GM12878 (cell line): Measurements from ENCODE around the gene SRRM2. TPM values are rescaled to one million over a fixed set of nuclear protein-coding genes. Genes with fewer than 3 reads are reported as not detected.

Experiments
- ATAC-seq: fragments of 200-7000 bp; cut with Tn5 transposase; 3 replicates; pipeline ENCODE4 v1.9.1; 2020; ENCODE audit warnings: mild to moderate bottlenecking, moderate library complexity
- BruUV-seq: library from RNA; stranded (reverse); fragments of 400-500 nt; replicated peaks from 2 replicates; lab custom pipeline; 2021; lab: Mats Ljungman, UMichigan
- CTCF ChIA-PET: fragments of 300-600 bp; sonication (Branson Sonifier 250); formaldehyde crosslinking; extraction: SDS; loops from one replicate; lab custom pipeline; 2021; ENCODE audit warnings: inconsistent platforms; lab: Yijun Ruan, JAX
- POLR2A ChIA-PET: fragments of 350-600 bp; formaldehyde crosslinking; extraction: SDS; loops from one replicate; lab custom pipeline; 2021; ENCODE audit warnings: inconsistent platforms; lab: Charles Lee
- RAD21 ChIA-PET: fragments of 300-600 bp; sonication (Branson Sonifier 250); formaldehyde crosslinking; loops from one replicate; lab custom pipeline; 2023; ENCODE audit warnings: antibody characterized with exemption; ENCODE audit not compliant: unreplicated experiment; lab: Charles Lee
- SMC1A ChIA-PET: fragments of 300-600 bp; sonication (Branson Sonifier 250); formaldehyde crosslinking; loops from one replicate; lab custom pipeline; 2023; ENCODE audit not compliant: unreplicated experiment, uncharacterized antibody; lab: Charles Lee
- DNase-seq: peaks from one replicate; pipeline ENCODE4 v3.0.0-alpha.2; 2011; ENCODE audit warnings: low read depth, low spot score
- FAIRE-seq: peaks from 3 replicates; lab custom pipeline; 2011; peaks lifted over from hg19 to GRCh38; lab: Jason Lieb, UNC
- H2AFZ ChIP-seq: 2 replicates; pipeline ENCODE4 v1.6.0; 2011; ENCODE audit warnings: low read depth, low read length, control low read depth; ENCODE audit not compliant: control insufficient read depth
- H3K27ac ChIP-seq: 2 replicates; pipeline ENCODE4 v1.5.1; 2011; ENCODE audit warnings: control low read depth; ENCODE audit not compliant: control insufficient read depth, insufficient read depth
- H3K27me3 ChIP-seq, 2 experiments: replicated peaks in 1 of 2; 2 replicates each; pipeline versions ENCODE4 v1.6.0 to v1.6.1; 2011; ENCODE audit warnings: low read length in 1 of 2; ENCODE audit not compliant: control insufficient read depth in 2 of 2, insufficient read depth in 2 of 2
- H3K36me3 ChIP-seq, 2 experiments: 2 replicates each; pipeline ENCODE4 v1.5.1; 2011; ENCODE audit warnings: low read length in 1 of 2; ENCODE audit not compliant: control insufficient read depth in 2 of 2, insufficient read depth in 2 of 2
- H3K4me1 ChIP-seq: 2 replicates; pipeline ENCODE4 v1.6.1; 2011; ENCODE audit warnings: mild to moderate bottlenecking, low read length, moderate library complexity, mixed read lengths; ENCODE audit not compliant: control insufficient read depth, insufficient read depth
- H3K4me2 ChIP-seq: 2 replicates; pipeline ENCODE4 v1.6.0; 2011; ENCODE audit warnings: control low read depth; ENCODE audit not compliant: control insufficient read depth, insufficient read depth
- H3K4me3 ChIP-seq: fragments of 200-600 bp; sonication (generic); 2 replicates; pipeline ENCODE4 v1.5.1; 2016
- H3K79me2 ChIP-seq: 2 replicates; pipeline ENCODE4 v1.6.0; 2011; ENCODE audit warnings: low read length; ENCODE audit not compliant: control insufficient read depth, insufficient read depth
- H3K9ac ChIP-seq: 2 replicates; pipeline ENCODE4 v1.8.0; 2011; ENCODE audit warnings: low read length, control low read depth, mixed read lengths; ENCODE audit not compliant: control insufficient read depth, insufficient read depth
- H3K9me3 ChIP-seq: replicated peaks from 3 replicates; pipeline ENCODE4 v1.5.1; 2011; ENCODE audit warnings: mild to moderate bottlenecking, low read length; ENCODE audit not compliant: control insufficient read depth, insufficient read depth
- H4K20me1 ChIP-seq: 2 replicates; pipeline ENCODE4 v1.6.0; 2011; ENCODE audit not compliant: control insufficient read depth, insufficient read depth
- GATAD2B ChIP-seq: fragments of 450-650 bp; conservative IDR thresholded peaks from 2 replicates; pipeline ENCODE4 v1.6.1; 2017; ENCODE audit warnings: low read depth, mild to moderate bottlenecking, moderate library complexity
- IRF4 ChIP-seq: IDR thresholded peaks from 2 replicates; pipeline ENCODE4 v1.6.1; 2011; ENCODE audit warnings: low read depth, low read length
- NR2F1 ChIP-seq: fragments of 450-650 bp; conservative IDR thresholded peaks from 2 replicates; pipeline ENCODE4 v1.6.1; 2017; ENCODE audit warnings: mild to moderate bottlenecking
- ZBED1 ChIP-seq: IDR thresholded peaks from 2 replicates; pipeline ENCODE4 v1.6.1; 2016; ENCODE audit warnings: borderline replicate concordance
- WGBS: methylation state at CpG from one replicate; pipeline ENCODE4 v1.1.6; 2016; ENCODE audit warnings: low lambda C conversion rate; ENCODE audit not compliant: insufficient replicate concordance, insufficient coverage; ENCODE audit errors: missing lambda C conversion rate; 5-methylcytosine and 5-hydroxymethylcytosine counted together
- in situ Hi-C: fragments of 300-500 bp; cut with MboI; formaldehyde crosslinking; loops from 9 replicates; pipeline ENCODE4 v1.14.3; 2018; ENCODE audit warnings: mixed read lengths
- intact Hi-C: fragments of 100-400 bp; cut with micrococcal nuclease; formaldehyde crosslinking; loops from one replicate; pipeline ENCODE4 v1.14.2; 2022; ENCODE audit not compliant: unreplicated experiment
- polyA plus RNA-seq, 11 experiments: library from polyadenylated mRNA; depleted of rRNA in 4 of 11; unstranded in 6 of 11; stranded (reverse) in 5 of 11; fragments of >200 nt; fragmentation: Nextera tagmentation in 4 of 11; fragmentation: Illumina TruSeq in 1 of 11; extraction: Ambion mirVana in 4 of 11; extraction: Trizol in 1 of 11; gene quantifications; 1 replicate in 1 of 11; 2 replicates in 10 of 11; pipeline versions ENCODE4 v1.2.1 to v1.2.3, GENCODE V29; 2011 to 2016; ENCODE audit warnings: inconsistent platforms in 2 of 11, missing spikeins in 2 of 11, low read depth in 1 of 11
- total RNA-seq, 4 experiments: library from RNA; depleted of rRNA in 3 of 4; stranded (reverse); fragments of >200 nt in 3 of 4; fragmentation: Illumina TruSeq in 1 of 4; extraction: Trizol in 1 of 4; gene quantifications; 2 replicates each; pipeline versions ENCODE4 v1.2.1 to v1.2.3, GENCODE V29; 2013 to 2021
- TF ChIP-seq, protein P1 (sequence below): IDR thresholded peaks from 2 replicates; pipeline ENCODE4 v1.6.1; 2012; ENCODE audit warnings: improper control_type of control experiment, low read depth, low read length; ENCODE audit not compliant: insufficient replicate concordance
- TF ChIP-seq, protein P2 (sequence below): fragments of 450-650 bp; IDR thresholded peaks from 2 replicates; pipeline ENCODE4 v1.6.1; 2018; ENCODE audit warnings: mild to moderate bottlenecking, low read depth, moderate library complexity; ENCODE audit not compliant: partially characterized antibody
- TF ChIP-seq, protein P3 (sequence below): IDR thresholded peaks from 2 replicates; pipeline ENCODE4 v1.6.1; 2011; ENCODE audit warnings: borderline replicate concordance, low read depth, mild to moderate bottlenecking, moderate library complexity, mixed read lengths, low read length; ENCODE audit not compliant: insufficient read depth; ENCODE audit errors: extremely low read length
- TF ChIP-seq, protein P4 (sequence below): fragments of 150-350 bp; IDR thresholded peaks from 2 replicates; pipeline ENCODE4 v1.6.1; 2016; ENCODE audit warnings: low read depth, low read length
- TF ChIP-seq, protein P5 (sequence below): IDR thresholded peaks from 2 replicates; pipeline ENCODE4 v1.6.1; 2011; ENCODE audit warnings: borderline replicate concordance, low read depth, mild to moderate bottlenecking, moderate library complexity, low read length; ENCODE audit not compliant: insufficient read depth, poor library complexity, severe bottlenecking

The SRRM2 gene
- total and polyA plus RNA-seq, 10 of the 15 experiments (the other 5 are each of a cell fraction or from before 2014, with no cell fraction given) = 30.1 to 502 (median 196) TPM

DNA sequence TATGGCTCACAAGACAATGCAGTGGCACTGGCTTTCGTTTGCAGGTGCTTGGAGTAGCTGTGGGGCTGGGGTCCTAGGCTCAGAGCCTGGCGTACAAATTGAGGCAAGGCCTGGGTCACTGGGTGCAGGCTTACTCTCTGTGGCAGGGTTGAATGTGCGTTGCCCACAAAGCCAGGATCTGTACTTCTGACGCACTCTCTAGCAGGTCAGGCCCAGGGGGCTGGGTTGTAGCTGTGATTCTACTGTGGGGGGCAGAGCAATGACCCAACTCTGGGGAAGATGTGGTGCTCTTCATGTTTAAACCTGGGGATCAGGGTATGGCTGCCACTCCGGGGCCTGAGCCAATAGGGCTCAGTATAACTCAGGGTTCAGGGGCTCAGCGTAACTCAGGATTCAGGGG, 58.2 kb downstream of the SRRM2 start:
- in situ Hi-C loops = no loop called here
- DNase-seq = no peak
- no peak for FAIRE-seq
- ChIA-PET SMC1A (no interaction called here), RAD21 (interaction anchor here (0.8 to 1.2 kb wide), 2 partner anchors 13 to 72 kb away, joined by 3 read pairs; partner anchors contain the start of genes FLYWCH2 and PRSS41), POLR2A (no interaction called here), CTCF (interaction anchor here (0.6 kb wide), 1 partner anchor 13 kb away, joined by 3 read pairs; no protein-coding TSS in a partner anchor)
- H3K27me3 ChIP-seq = peaks cover 0 to 5% of the 10 kb centered on the region in 2 experiments; a peak in 2 of 4 replicates
- no peak overlapping the region for H2AFZ ChIP-seq
- H3K9ac ChIP-seq = no peak overlapping the region
- H3K4me1 ChIP-seq = no peaks in the 10 kb centered on the region
- no peaks in the 10 kb centered on the region for H3K36me3 ChIP-seq
- no peaks in the 10 kb centered on the region for H4K20me1 ChIP-seq
- ATAC-seq = no peak
- whole genome bisulfite sequencing = 38% methylated on average over 6 of the region's 6 CpGs
- no peak overlapping the region for H3K27ac ChIP-seq
- H3K9me3 ChIP-seq = no peaks in the 10 kb centered on the region
- H3K4me2 ChIP-seq = no peak overlapping the region
- no peaks in the 10 kb centered on the region for H3K79me2 ChIP-seq
- no peak overlapping the region for H3K4me3 ChIP-seq
- no TSS peak for BruUV-seq
- intact Hi-C loops = no loop called here
- TF ChIP-seq, protein P1, sequence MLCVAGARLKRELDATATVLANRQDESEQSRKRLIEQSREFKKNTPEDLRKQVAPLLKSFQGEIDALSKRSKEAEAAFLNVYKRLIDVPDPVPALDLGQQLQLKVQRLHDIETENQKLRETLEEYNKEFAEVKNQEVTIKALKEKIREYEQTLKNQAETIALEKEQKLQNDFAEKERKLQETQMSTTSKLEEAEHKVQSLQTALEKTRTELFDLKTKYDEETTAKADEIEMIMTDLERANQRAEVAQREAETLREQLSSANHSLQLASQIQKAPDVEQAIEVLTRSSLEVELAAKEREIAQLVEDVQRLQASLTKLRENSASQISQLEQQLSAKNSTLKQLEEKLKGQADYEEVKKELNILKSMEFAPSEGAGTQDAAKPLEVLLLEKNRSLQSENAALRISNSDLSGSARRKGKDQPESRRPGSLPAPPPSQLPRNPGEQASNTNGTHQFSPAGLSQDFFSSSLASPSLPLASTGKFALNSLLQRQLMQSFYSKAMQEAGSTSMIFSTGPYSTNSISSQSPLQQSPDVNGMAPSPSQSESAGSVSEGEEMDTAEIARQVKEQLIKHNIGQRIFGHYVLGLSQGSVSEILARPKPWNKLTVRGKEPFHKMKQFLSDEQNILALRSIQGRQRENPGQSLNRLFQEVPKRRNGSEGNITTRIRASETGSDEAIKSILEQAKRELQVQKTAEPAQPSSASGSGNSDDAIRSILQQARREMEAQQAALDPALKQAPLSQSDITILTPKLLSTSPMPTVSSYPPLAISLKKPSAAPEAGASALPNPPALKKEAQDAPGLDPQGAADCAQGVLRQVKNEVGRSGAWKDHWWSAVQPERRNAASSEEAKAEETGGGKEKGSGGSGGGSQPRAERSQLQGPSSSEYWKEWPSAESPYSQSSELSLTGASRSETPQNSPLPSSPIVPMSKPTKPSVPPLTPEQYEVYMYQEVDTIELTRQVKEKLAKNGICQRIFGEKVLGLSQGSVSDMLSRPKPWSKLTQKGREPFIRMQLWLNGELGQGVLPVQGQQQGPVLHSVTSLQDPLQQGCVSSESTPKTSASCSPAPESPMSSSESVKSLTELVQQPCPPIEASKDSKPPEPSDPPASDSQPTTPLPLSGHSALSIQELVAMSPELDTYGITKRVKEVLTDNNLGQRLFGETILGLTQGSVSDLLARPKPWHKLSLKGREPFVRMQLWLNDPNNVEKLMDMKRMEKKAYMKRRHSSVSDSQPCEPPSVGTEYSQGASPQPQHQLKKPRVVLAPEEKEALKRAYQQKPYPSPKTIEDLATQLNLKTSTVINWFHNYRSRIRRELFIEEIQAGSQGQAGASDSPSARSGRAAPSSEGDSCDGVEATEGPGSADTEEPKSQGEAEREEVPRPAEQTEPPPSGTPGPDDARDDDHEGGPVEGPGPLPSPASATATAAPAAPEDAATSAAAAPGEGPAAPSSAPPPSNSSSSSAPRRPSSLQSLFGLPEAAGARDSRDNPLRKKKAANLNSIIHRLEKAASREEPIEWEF = no peak
- TF ChIP-seq ZBED1 (no peak), IRF4 (no peak), GATAD2B (no peak), NR2F1 (no peak)
- TF ChIP-seq, protein P2, sequence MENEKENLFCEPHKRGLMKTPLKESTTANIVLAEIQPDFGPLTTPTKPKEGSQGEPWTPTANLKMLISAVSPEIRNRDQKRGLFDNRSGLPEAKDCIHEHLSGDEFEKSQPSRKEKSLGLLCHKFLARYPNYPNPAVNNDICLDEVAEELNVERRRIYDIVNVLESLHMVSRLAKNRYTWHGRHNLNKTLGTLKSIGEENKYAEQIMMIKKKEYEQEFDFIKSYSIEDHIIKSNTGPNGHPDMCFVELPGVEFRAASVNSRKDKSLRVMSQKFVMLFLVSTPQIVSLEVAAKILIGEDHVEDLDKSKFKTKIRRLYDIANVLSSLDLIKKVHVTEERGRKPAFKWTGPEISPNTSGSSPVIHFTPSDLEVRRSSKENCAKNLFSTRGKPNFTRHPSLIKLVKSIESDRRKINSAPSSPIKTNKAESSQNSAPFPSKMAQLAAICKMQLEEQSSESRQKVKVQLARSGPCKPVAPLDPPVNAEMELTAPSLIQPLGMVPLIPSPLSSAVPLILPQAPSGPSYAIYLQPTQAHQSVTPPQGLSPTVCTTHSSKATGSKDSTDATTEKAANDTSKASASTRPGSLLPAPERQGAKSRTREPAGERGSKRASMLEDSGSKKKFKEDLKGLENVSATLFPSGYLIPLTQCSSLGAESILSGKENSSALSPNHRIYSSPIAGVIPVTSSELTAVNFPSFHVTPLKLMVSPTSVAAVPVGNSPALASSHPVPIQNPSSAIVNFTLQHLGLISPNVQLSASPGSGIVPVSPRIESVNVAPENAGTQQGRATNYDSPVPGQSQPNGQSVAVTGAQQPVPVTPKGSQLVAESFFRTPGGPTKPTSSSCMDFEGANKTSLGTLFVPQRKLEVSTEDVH = no peak
- TF ChIP-seq, protein P3, sequence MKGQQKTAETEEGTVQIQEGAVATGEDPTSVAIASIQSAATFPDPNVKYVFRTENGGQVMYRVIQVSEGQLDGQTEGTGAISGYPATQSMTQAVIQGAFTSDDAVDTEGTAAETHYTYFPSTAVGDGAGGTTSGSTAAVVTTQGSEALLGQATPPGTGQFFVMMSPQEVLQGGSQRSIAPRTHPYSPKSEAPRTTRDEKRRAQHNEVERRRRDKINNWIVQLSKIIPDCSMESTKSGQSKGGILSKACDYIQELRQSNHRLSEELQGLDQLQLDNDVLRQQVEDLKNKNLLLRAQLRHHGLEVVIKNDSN = no peak
- TF ChIP-seq, protein P4, sequence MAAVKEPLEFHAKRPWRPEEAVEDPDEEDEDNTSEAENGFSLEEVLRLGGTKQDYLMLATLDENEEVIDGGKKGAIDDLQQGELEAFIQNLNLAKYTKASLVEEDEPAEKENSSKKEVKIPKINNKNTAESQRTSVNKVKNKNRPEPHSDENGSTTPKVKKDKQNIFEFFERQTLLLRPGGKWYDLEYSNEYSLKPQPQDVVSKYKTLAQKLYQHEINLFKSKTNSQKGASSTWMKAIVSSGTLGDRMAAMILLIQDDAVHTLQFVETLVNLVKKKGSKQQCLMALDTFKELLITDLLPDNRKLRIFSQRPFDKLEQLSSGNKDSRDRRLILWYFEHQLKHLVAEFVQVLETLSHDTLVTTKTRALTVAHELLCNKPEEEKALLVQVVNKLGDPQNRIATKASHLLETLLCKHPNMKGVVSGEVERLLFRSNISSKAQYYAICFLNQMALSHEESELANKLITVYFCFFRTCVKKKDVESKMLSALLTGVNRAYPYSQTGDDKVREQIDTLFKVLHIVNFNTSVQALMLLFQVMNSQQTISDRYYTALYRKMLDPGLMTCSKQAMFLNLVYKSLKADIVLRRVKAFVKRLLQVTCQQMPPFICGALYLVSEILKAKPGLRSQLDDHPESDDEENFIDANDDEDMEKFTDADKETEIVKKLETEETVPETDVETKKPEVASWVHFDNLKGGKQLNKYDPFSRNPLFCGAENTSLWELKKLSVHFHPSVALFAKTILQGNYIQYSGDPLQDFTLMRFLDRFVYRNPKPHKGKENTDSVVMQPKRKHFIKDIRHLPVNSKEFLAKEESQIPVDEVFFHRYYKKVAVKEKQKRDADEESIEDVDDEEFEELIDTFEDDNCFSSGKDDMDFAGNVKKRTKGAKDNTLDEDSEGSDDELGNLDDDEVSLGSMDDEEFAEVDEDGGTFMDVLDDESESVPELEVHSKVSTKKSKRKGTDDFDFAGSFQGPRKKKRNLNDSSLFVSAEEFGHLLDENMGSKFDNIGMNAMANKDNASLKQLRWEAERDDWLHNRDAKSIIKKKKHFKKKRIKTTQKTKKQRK = no peak
- TF ChIP-seq, protein P5, sequence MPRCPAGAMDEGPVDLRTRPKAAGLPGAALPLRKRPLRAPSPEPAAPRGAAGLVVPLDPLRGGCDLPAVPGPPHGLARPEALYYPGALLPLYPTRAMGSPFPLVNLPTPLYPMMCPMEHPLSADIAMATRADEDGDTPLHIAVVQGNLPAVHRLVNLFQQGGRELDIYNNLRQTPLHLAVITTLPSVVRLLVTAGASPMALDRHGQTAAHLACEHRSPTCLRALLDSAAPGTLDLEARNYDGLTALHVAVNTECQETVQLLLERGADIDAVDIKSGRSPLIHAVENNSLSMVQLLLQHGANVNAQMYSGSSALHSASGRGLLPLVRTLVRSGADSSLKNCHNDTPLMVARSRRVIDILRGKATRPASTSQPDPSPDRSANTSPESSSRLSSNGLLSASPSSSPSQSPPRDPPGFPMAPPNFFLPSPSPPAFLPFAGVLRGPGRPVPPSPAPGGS = no peak
